Muscle of leg (tissue), 11 donors: ENCODE measurements around the gene AATF. TPM values are rescaled to one million over a fixed set of nuclear protein-coding genes. Genes with fewer than 3 reads are reported as not detected.

ENCODE experiments used
- DNase-seq: peaks from one replicate; pipeline ENCODE4 v3.0.0; 2013
- H3K27ac ChIP-seq: one replicate; pipeline ENCODE4 v1.5.1; 2013; ENCODE audit warnings: mild to moderate bottlenecking, low read length, control low read depth
- H3K27me3 ChIP-seq: one replicate; pipeline ENCODE4 v1.6.1; 2013; ENCODE audit warnings: low read length; ENCODE audit not compliant: control insufficient read depth, insufficient read depth
- H3K36me3 ChIP-seq: one replicate; pipeline ENCODE4 v1.6.1; 2013; ENCODE audit warnings: low read length; ENCODE audit not compliant: control insufficient read depth, insufficient read depth
- H3K4me1 ChIP-seq: one replicate; pipeline ENCODE4 v1.6.1; 2013; ENCODE audit warnings: low read length; ENCODE audit not compliant: control insufficient read depth, insufficient read depth
- H3K4me3 ChIP-seq: one replicate; pipeline ENCODE4 v1.5.1; 2013; ENCODE audit warnings: low read length, control low read depth
- H3K9me3 ChIP-seq: replicated peaks from 2 replicates; pipeline ENCODE4 v1.6.1; 2013; ENCODE audit warnings: low read depth, low read length; ENCODE audit not compliant: control insufficient read depth
- WGBS: methylation state at CpG from one replicate; pipeline ENCODE4 v1.1.5; 2013; ENCODE audit warnings: missing lambda C conversion rate; ENCODE audit not compliant: insufficient coverage; 5-methylcytosine and 5-hydroxymethylcytosine counted together
- polyA plus RNA-seq, 8 donors: library from polyadenylated mRNA; unstranded; fragments of 120-200 nt; gene quantifications; one replicate each; pipeline versions ENCODE4 v1.2.1 to v1.2.3, GENCODE V29; 2013; ENCODE audit warnings: inconsistent platforms in 1 of 8, low replicate concordance in 1 of 8; ENCODE audit not compliant: insufficient read length in 8 of 8, insufficient read depth in 1 of 8
- total RNA-seq: library from RNA; stranded (reverse); fragments of 120-200 nt; gene quantifications from one replicate; pipeline ENCODE4 v1.2.4, GENCODE V29; 2013

AATF gene
- total and polyA plus RNA-seq, 9 donors = 18.9 to 25.8 (median 24.5) TPM

DNA sequence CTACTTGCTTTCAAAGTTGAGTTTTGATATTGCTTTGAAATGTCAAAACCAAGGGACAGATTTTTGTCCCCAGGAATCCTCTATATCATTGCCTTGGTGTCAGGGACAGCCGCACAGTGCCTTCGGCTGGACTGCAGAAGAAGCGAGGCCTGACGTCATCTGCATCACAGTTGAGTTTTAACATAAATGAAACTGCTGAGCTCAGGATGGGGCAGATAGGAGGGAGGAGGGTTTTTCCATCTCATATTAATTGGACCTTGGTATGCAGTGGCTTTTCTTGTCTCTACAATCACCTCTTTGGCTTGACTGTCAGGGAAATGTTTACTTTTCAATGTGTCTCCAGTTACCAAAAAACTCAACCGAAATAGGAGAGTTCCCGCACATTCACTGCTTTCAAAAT lies 111.3 kb downstream of the AATF start:
- no peak for DNase-seq
- Histone ChIP-seq H3K4me3 (no peak overlapping the region), H3K9me3 (no peaks in the 10 kb centered on the region), H3K27ac (no peak overlapping the region), H3K4me1 (peaks cover 13% of the 10 kb centered on the region), H3K36me3 (peaks cover 7% of the 10 kb centered on the region), H3K27me3 (peaks cover 10% of the 10 kb centered on the region)
- WGBS = no CpG with 5 or more reads among the region's 6 CpGs

DNA sequence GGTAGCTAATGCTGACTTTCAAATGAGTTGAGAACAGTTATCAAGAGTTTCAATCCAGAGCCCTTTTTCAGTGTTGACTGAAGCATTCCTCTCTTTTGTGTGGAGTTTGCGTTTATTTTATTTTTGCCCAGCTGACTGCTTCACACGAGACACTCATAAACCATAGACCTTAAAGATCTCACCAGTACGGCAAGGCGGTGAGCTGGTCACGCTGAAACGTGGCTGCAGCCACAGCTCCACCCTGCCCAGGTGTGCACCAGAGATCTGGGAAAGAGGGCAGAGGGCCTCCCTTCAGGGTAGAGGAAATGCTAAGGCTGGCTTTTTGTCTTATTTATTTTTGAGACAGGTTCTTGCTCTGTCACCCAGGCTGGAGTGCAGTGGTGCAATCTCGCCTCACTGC lies 112.2 kb downstream of the AATF start:
- H3K9me3 ChIP-seq = no peaks in the 10 kb centered on the region
- H3K27ac ChIP-seq = no peak overlapping the region
- peaks cover 18% of the 10 kb centered on the region for H3K27me3 ChIP-seq
- peaks cover 7% of the 10 kb centered on the region for H3K36me3 ChIP-seq
- WGBS = 78% methylated on average over 1 of the region's 7 CpGs
- no peak for DNase-seq
- no peak overlapping the region for H3K4me3 ChIP-seq
- H3K4me1 ChIP-seq = peaks cover 11% of the 10 kb centered on the region

DNA sequence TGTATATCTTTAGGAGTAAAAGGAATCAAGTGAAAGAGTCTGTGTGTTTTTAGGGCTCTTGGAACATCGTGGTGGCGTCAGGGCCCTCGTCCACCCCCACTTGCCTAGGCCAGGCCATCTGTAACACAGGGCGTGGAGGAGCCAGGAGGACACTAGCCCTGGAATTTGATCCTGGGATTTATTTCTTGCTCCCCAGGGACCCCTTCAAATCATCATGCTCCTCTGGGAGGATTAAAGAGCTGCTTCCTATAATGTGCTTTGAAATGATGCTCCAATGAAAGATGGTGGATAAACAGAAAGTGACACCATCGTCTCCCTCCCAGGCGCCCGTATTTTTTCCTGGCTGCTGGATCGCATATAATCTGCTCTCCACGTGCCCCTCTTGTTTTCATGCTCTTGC lies 113.3 kb downstream of the AATF start:
- 44% methylated on average over 4 of the region's 9 CpGs for WGBS
- DNase-seq = no peak
- Histone ChIP-seq H3K36me3 (peaks cover 2% of the 10 kb centered on the region), H3K27me3 (peaks cover 27% of the 10 kb centered on the region), H3K4me1 (peaks cover 11% of the 10 kb centered on the region), H3K27ac (no peak overlapping the region), H3K9me3 (no peaks in the 10 kb centered on the region), H3K4me3 (no peak overlapping the region)

DNA sequence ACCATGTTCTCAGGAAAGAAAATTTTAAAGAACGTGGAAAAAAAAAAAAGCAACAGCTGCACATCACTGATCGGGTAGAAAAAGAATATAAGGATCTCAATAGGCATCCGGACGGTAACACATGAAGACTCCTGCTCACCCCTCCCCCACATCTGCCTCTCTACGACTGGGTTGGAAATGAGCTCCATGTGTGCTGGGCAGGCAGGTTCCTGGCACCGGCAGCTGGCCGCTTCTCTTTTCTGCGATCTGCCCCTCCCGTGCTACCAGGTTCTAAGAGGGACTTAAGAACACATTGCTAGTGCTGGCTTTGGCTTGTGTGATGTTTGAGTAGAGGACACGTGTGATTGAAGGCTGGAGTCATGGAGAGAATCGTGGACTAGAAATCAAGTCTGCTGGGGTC lies 115.5 kb downstream of the AATF start:
- Histone ChIP-seq H3K4me1 (peaks cover 23% of the 10 kb centered on the region), H3K9me3 (no peaks in the 10 kb centered on the region), H3K27ac (no peak overlapping the region), H3K36me3 (no peaks in the 10 kb centered on the region), H3K4me3 (no peak overlapping the region), H3K27me3 (peaks cover 37% of the 10 kb centered on the region)
- 17% methylated on average over 8 of the region's 11 CpGs for WGBS
- DNase-seq = no peak

GRCh38 chr17:37064956-37065355 lies 116.2 kb downstream of the AATF start:
- no peaks in the 10 kb centered on the region for H3K9me3 ChIP-seq
- DNase-seq = no peak
- no peak overlapping the region for H3K27ac ChIP-seq
- 58% methylated on average over 5 of the region's 8 CpGs for WGBS
- no peaks in the 10 kb centered on the region for H3K36me3 ChIP-seq
- peaks cover 23% of the 10 kb centered on the region for H3K4me1 ChIP-seq
- H3K4me3 ChIP-seq = no peak overlapping the region
- peaks cover 37% of the 10 kb centered on the region for H3K27me3 ChIP-seq

- Histone ChIP-seq H3K4me1 (peaks cover 23% of the 10 kb centered on the region), H3K9me3 (no peaks in the 10 kb centered on the region), H3K27me3 (peaks cover 37% of the 10 kb centered on the region), H3K36me3 (no peaks in the 10 kb centered on the region), H3K4me3 (no peak overlapping the region), H3K27ac (no peak overlapping the region)
- DNase-seq = no peak
- WGBS = 43% methylated on average over 15 of the region's 23 CpGs
Measured at GRCh38 chr17:37065486-37066321, 117.0 kb downstream of the AATF start.

DNA sequence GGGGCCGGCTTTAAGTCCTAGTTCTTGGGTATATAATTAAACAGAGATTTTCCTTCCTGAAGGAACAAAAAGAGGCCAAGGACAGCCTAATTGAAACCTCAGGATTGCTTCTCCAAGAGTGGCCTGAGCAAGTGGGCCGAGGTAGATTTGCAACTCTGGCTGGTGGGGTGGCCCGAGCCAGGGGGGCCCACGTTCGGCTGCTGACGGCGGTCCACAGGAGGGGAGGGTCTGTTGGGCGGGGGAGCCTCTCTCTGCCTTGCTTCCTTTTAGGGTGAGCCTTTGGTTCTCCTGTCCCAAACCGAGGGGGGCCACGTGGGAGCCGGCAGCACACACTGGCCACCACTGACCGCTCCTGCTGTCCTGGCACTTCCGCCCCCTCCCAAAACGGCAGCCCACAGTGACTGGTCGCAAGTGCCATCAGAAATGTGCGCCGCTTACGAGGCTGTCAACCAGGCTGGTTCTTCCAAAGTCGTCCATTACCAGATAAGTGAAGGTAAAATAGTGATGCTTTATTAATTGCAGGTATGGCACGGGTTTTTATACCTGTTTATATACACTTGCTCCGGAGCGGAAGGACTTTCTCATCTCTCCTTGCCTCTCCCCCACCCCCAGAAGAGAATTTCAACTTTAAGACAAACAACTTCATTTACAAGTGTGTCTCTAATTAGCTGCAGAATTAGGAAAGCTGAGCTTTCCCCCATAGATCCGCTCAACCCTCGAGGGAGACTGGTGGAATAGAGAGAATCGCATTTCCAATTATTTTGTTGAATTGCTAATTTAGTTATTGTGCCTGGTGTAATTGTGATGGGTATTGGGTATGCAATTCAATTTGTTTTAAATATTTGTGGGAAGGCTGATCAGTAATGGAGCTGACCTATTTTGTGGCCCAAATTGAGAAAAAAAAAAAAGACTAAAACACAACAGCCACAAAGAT lies 117.8 kb downstream of the AATF start:
- Histone ChIP-seq H3K4me3 (no peak overlapping the region), H3K36me3 (no peaks in the 10 kb centered on the region), H3K4me1 (peaks cover 23% of the 10 kb centered on the region), H3K27ac (no peak overlapping the region), H3K9me3 (no peaks in the 10 kb centered on the region), H3K27me3 (peaks cover 37% of the 10 kb centered on the region)
- DNase-seq = no peak
- WGBS = 43% methylated on average over 9 of the region's 25 CpGs

DNA sequence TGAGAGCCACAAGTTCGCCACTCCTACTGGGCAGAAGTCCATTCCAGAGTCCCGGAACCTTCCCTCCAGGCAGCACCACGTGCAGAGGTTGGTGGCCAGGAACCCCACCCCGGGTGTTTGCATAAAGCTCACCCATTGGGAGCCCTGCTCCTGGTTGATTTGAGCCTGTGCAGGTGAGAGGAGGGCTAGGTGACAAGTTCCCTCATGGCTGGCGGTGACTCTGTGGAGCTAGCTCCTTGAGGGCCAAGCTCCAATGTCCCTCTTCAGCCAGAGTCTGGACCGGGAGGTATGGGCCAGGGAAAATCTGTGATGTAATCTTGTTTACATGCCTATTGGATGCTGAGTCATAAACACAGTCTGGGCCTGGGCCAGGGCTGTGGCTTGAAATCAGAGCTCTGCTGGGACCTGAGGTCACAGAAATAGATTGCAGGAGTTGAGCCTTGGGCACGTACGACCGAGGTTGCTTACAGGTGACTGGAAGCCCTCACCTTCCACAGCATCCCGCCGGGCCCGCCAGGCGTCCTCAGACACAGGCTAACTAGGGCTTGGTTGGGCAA lies 118.9 kb downstream of the AATF start:
- no peak overlapping the region for H3K4me3 ChIP-seq
- H3K4me1 ChIP-seq = peaks cover 19% of the 10 kb centered on the region
- peak overlapping the region; percentile 65 for H3K27ac ChIP-seq
- 48% methylated on average over 9 of the region's 13 CpGs for WGBS
- H3K9me3 ChIP-seq = no peaks in the 10 kb centered on the region
- DNase-seq = peak; percentile 60
- no peaks in the 10 kb centered on the region for H3K36me3 ChIP-seq
- H3K27me3 ChIP-seq = peaks cover 40% of the 10 kb centered on the region

DNA sequence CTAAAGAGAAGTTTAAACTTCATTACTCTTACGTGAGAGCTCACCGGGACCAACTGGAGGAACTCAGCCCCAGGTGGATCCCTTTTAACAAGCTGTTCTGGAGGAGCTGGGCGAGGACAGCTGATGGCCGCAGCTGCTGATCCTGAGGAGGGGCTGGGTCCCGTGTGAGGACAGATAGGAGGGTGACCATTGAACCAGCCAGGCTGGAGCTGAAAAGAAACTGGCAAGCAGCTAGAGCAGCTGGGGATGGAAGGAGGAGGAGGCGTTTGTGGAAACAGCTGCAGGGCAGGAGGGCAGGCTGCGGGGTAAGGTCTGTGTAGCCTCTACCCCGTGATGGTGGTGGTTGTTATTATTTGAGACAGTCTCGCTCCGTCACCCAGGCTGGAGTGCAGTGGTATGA lies 119.5 kb downstream of the AATF start:
- H3K4me1 ChIP-seq = peaks cover 19% of the 10 kb centered on the region
- peak; percentile 80 for DNase-seq
- WGBS = 37% methylated on average over 3 of the region's 10 CpGs
- H3K36me3 ChIP-seq = no peaks in the 10 kb centered on the region
- no peak overlapping the region for H3K4me3 ChIP-seq
- H3K9me3 ChIP-seq = no peaks in the 10 kb centered on the region
- H3K27ac ChIP-seq = peak overlapping the region; percentile 65
- H3K27me3 ChIP-seq = peaks cover 40% of the 10 kb centered on the region

DNA sequence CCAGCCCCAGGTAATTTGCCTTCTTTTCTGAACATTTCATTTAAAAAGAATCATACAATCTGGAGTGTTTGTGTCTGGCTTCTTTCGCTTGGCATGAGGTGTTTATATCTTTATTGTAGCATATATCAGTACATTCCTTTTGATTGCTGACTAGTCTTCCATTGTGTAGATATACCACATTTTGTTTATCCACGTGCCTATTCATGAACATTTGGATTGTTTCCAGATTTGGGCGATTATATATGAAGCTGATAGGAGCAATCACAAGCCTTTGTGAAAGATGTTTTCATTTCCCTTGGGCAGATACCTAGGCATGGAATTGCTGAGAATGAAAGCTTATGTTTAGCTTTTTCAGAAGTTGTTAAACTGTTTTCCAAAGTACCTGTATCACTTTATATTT lies 120.3 kb downstream of the AATF start:
- H3K27me3 ChIP-seq = peaks cover 40% of the 10 kb centered on the region
- H3K36me3 ChIP-seq = no peaks in the 10 kb centered on the region
- peaks cover 19% of the 10 kb centered on the region for H3K4me1 ChIP-seq
- no peak for DNase-seq
- H3K4me3 ChIP-seq = no peak overlapping the region
- no peak overlapping the region for H3K27ac ChIP-seq
- H3K9me3 ChIP-seq = no peaks in the 10 kb centered on the region
- WGBS = no CpG with 5 or more reads among the region's 3 CpGs
